ENCODE measurements around the gene KIFC1.

GRCh38 chr6:33429750-33430052 lies 38.1 kb downstream of the KIFC1 start:
- TF ChIP-seq EZH2phosphoT487 (IDR thresholded peaks at IDR 0.05; ENCODE audit: insufficient read depth, low read depth), result no peak
- no peak for TF ChIP-seq EZH2 (IDR thresholded peaks at IDR 0.05; ENCODE audit: insufficient read depth, poor library complexity, severe bottlenecking)
